HG03139 (cell line): Measurements from ENCODE around the gene SETDB1.

Source experiments
- ATAC-seq: cut with Tn5 transposase; IDR thresholded peaks from one replicate; pipeline ENCODE4 v1.9.1; 2021; ENCODE audit not compliant: unreplicated experiment

Gene SETDB1

GRCh38 chr1:151002051-151002450 is 75.9 kb downstream of the SETDB1 start:
- no peak for ATAC-seq

GRCh38 chr1:151002611-151003010 is 76.4 kb downstream of the SETDB1 start:
- no peak for ATAC-seq

- no peak for ATAC-seq
These were observed 77.0 kb downstream of the SETDB1 start for GRCh38 chr1:151003180-151003579.

GRCh38 chr1:151005729-151006319 is 79.7 kb downstream of the SETDB1 start:
- no peak for ATAC-seq

GRCh38 chr1:151006327-151007052 is 80.3 kb downstream of the SETDB1 start, which contains the start of gene MINDY1:
MINDY1 (minus strand) TSS chr1:151006902; CDS start chr1:151002617, 4,285 bp downstream.
- no peak for ATAC-seq

- ATAC-seq, result no peak
These were observed 81.7 kb downstream of the SETDB1 start for GRCh38 chr1:151007853-151008243.

- peak; percentile 69 for ATAC-seq
These were observed 82.4 kb downstream of the SETDB1 start, which contains the start of gene PRUNE1 for GRCh38 chr1:151008244-151009205. PRUNE1 (plus strand) TSS chr1:151008449; CDS start chr1:151008633, 184 bp downstream.

- ATAC-seq, result no peak
These were observed 83.0 kb downstream of the SETDB1 start for GRCh38 chr1:151009206-151009587.

GRCh38 chr1:151009674-151010345 is 83.6 kb downstream of the SETDB1 start:
- ATAC-seq, result no peak

GRCh38 chr1:151010346-151010726 is 84.2 kb downstream of the SETDB1 start:
- no peak for ATAC-seq

GRCh38 chr1:151011154-151011850 is 85.1 kb downstream of the SETDB1 start:
- no peak for ATAC-seq

- ATAC-seq, result no peak
These were observed 86.7 kb downstream of the SETDB1 start for GRCh38 chr1:151012684-151013471.

- no peak for ATAC-seq
These were observed 87.4 kb downstream of the SETDB1 start for GRCh38 chr1:151013518-151013917.
